ENCODE data around the gene PDS5B. TPM values are rescaled to one million over a fixed set of nuclear protein-coding genes. Genes with fewer than 3 reads are reported as not detected.

PDS5B gene
- total RNA-seq, 4 donors from 2014 or later, result 26.6 to 61.1 (median 28.9) TPM

- DNase-seq, result no peak
- peaks cover 0 to 14% (median 0%) of the 10 kb centered on the region in 3 donors for H3K36me3 ChIP-seq
- no peak for TF ChIP-seq CTCF (IDR thresholded peaks at IDR 0.05)
- TF ChIP-seq POLR2A (IDR thresholded peaks at IDR 0.05), result no peak
- H3K27ac ChIP-seq, result no peak overlapping the region
- H3K4me1 ChIP-seq, result no peaks in the 10 kb centered on the region
- no peak overlapping the region for H3K4me3 ChIP-seq
- H3K9me3 ChIP-seq, result no peaks in the 10 kb centered on the region
- H3K27me3 ChIP-seq, result no peaks in the 10 kb centered on the region
These were observed 159.3 kb downstream of the PDS5B start for GRCh38 chr13:32745509-32745908.

DNA sequence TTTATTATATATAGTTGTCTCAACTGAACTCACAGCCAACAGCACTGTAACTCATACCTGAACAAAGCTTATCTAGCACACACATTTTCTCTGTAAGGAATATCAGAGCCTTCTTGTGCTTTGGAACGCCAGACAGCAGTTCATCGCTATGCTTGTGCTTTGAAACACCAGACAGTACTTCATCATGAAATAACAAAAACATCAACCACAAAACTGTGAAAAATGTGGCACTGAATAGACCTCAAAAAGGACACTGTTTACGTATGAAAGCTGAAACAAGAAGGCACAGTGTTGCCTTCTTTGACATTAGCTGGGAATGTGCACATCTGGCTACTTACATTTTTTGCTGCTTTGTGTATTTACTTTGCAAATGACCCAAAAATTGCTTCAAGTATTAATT is 160.2 kb downstream of the PDS5B start:
- DNase-seq, result no peak
- TF ChIP-seq CTCF (IDR thresholded peaks at IDR 0.05) (no peak), POLR2A (IDR thresholded peaks at IDR 0.05) (no peak)
- Histone ChIP-seq H3K4me1 (no peaks in the 10 kb centered on the region), H3K27me3 (no peaks in the 10 kb centered on the region), H3K27ac (no peak overlapping the region), H3K4me3 (no peak overlapping the region), H3K36me3 (peaks cover 0 to 14% (median 0%) of the 10 kb centered on the region in 3 donors), H3K9me3 (no peaks in the 10 kb centered on the region)

- Histone ChIP-seq H3K9me3 (no peaks in the 10 kb centered on the region), H3K27ac (no peak overlapping the region), H3K4me1 (no peaks in the 10 kb centered on the region), H3K36me3 (peaks cover 0 to 14% (median 0%) of the 10 kb centered on the region in 3 donors), H3K4me3 (no peak overlapping the region), H3K27me3 (no peaks in the 10 kb centered on the region)
- DNase-seq, result no peak
- TF ChIP-seq CTCF (IDR thresholded peaks at IDR 0.05), result no peak
- TF ChIP-seq POLR2A (IDR thresholded peaks at IDR 0.05), result no peak
These were observed 162.1 kb downstream of the PDS5B start for GRCh38 chr13:32748305-32748704.

DNA sequence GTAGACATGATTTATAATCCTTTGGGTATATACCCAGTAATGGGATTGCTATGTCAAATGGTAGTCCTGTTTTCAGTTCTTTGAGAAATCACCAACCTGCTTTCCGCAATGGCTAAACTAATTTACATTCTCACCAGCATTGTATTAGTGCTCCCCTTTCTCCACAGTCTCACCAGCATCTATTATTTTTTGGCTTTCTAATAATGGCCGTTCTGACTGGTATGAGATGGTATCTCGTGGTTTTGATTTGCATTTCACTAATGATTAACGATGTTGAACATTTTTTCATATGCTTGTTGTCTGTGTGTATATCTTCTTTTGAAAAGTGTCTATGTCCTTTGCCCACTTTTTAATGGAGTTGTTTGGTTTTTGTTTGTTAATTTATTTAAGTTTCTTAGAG is 165.1 kb downstream of the PDS5B start:
- no peak for TF ChIP-seq CTCF (IDR thresholded peaks at IDR 0.05)
- TF ChIP-seq POLR2A (IDR thresholded peaks at IDR 0.05), result no peak
- Histone ChIP-seq H3K9me3 (no peaks in the 10 kb centered on the region), H3K36me3 (peaks cover 0 to 8% (median 0%) of the 10 kb centered on the region in 3 donors), H3K4me1 (no peaks in the 10 kb centered on the region), H3K27me3 (no peaks in the 10 kb centered on the region), H3K4me3 (no peak overlapping the region), H3K27ac (no peak overlapping the region)
- no peak for DNase-seq

DNA sequence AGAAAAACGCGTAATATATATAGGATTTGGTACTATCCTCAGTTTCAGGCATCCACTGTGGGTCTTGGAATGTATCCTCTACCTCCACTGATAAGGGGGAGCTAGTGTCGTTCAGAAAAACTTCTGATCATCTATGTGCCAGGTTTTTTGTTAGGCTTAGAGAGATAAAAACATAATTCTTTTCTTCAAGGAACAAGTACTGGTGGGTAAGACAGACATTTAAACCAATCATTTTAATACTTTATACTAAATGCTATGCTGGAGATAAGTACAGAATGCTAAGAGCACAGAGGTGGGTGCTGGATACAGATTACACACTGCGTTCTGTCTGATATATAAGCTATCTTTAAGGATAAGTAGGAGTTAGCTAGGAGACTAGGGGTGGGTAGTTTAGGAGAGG is 166.1 kb downstream of the PDS5B start:
- DNase-seq, result no peak

More for the DNA sequence above, 166.1 kb downstream of the PDS5B start:
- Histone ChIP-seq H3K36me3 (peaks cover 0 to 6% (median 0%) of the 10 kb centered on the region in 3 donors), H3K27ac (no peak overlapping the region), H3K9me3 (no peaks in the 10 kb centered on the region), H3K27me3 (no peaks in the 10 kb centered on the region), H3K4me3 (no peak overlapping the region), H3K4me1 (no peaks in the 10 kb centered on the region)
- TF ChIP-seq CTCF (IDR thresholded peaks at IDR 0.05) (no peak), POLR2A (IDR thresholded peaks at IDR 0.05) (no peak)

Measured in Peyer's patch (tissue), 4 donors.